GM12878 (cell line): ENCODE results near the gene PRRT4. TPM values are rescaled to one million over a fixed set of nuclear protein-coding genes. Genes with fewer than 3 reads are reported as not detected.

Source experiments
- ATAC-seq: fragments of 200-7000 bp; cut with Tn5 transposase; 3 replicates; pipeline ENCODE4 v1.9.1; 2020; ENCODE audit warnings: mild to moderate bottlenecking, moderate library complexity
- BruUV-seq: library from RNA; stranded (reverse); fragments of 400-500 nt; replicated peaks from 2 replicates; lab custom pipeline; 2021; lab: Mats Ljungman, UMichigan
- CTCF ChIA-PET: fragments of 300-600 bp; sonication (Branson Sonifier 250); formaldehyde crosslinking; extraction: SDS; loops from one replicate; lab custom pipeline; 2021; ENCODE audit warnings: inconsistent platforms; lab: Yijun Ruan, JAX
- POLR2A ChIA-PET: fragments of 350-600 bp; formaldehyde crosslinking; extraction: SDS; loops from one replicate; lab custom pipeline; 2021; ENCODE audit warnings: inconsistent platforms; lab: Charles Lee
- RAD21 ChIA-PET: fragments of 300-600 bp; sonication (Branson Sonifier 250); formaldehyde crosslinking; loops from one replicate; lab custom pipeline; 2023; ENCODE audit warnings: antibody characterized with exemption; ENCODE audit not compliant: unreplicated experiment; lab: Charles Lee
- SMC1A ChIA-PET: fragments of 300-600 bp; sonication (Branson Sonifier 250); formaldehyde crosslinking; loops from one replicate; lab custom pipeline; 2023; ENCODE audit not compliant: unreplicated experiment, uncharacterized antibody; lab: Charles Lee
- DNase-seq: peaks from one replicate; pipeline ENCODE4 v3.0.0-alpha.2; 2011; ENCODE audit warnings: low read depth, low spot score
- FAIRE-seq: peaks from 3 replicates; lab custom pipeline; 2011; peaks lifted over from hg19 to GRCh38; lab: Jason Lieb, UNC
- H2AFZ ChIP-seq: 2 replicates; pipeline ENCODE4 v1.6.0; 2011; ENCODE audit warnings: low read depth, low read length, control low read depth; ENCODE audit not compliant: control insufficient read depth
- H3K27ac ChIP-seq: 2 replicates; pipeline ENCODE4 v1.5.1; 2011; ENCODE audit warnings: control low read depth; ENCODE audit not compliant: control insufficient read depth, insufficient read depth
- H3K27me3 ChIP-seq, 2 experiments: replicated peaks in 1 of 2; 2 replicates each; pipeline versions ENCODE4 v1.6.0 to v1.6.1; 2011; ENCODE audit warnings: low read length in 1 of 2; ENCODE audit not compliant: control insufficient read depth in 2 of 2, insufficient read depth in 2 of 2
- H3K36me3 ChIP-seq, 2 experiments: 2 replicates each; pipeline ENCODE4 v1.5.1; 2011; ENCODE audit warnings: low read length in 1 of 2; ENCODE audit not compliant: control insufficient read depth in 2 of 2, insufficient read depth in 2 of 2
- H3K4me1 ChIP-seq: 2 replicates; pipeline ENCODE4 v1.6.1; 2011; ENCODE audit warnings: mild to moderate bottlenecking, low read length, moderate library complexity, mixed read lengths; ENCODE audit not compliant: control insufficient read depth, insufficient read depth
- H3K4me2 ChIP-seq: 2 replicates; pipeline ENCODE4 v1.6.0; 2011; ENCODE audit warnings: control low read depth; ENCODE audit not compliant: control insufficient read depth, insufficient read depth
- H3K4me3 ChIP-seq: fragments of 200-600 bp; sonication (generic); 2 replicates; pipeline ENCODE4 v1.5.1; 2016
- H3K79me2 ChIP-seq: 2 replicates; pipeline ENCODE4 v1.6.0; 2011; ENCODE audit warnings: low read length; ENCODE audit not compliant: control insufficient read depth, insufficient read depth
- H3K9ac ChIP-seq: 2 replicates; pipeline ENCODE4 v1.8.0; 2011; ENCODE audit warnings: low read length, control low read depth, mixed read lengths; ENCODE audit not compliant: control insufficient read depth, insufficient read depth
- H3K9me3 ChIP-seq: replicated peaks from 3 replicates; pipeline ENCODE4 v1.5.1; 2011; ENCODE audit warnings: mild to moderate bottlenecking, low read length; ENCODE audit not compliant: control insufficient read depth, insufficient read depth
- H4K20me1 ChIP-seq: 2 replicates; pipeline ENCODE4 v1.6.0; 2011; ENCODE audit not compliant: control insufficient read depth, insufficient read depth
- MEF2B ChIP-seq: fragments of 450-650 bp; IDR thresholded peaks from 2 replicates; pipeline ENCODE4 v1.6.1; 2018; ENCODE audit warnings: mild to moderate bottlenecking, moderate library complexity; ENCODE audit not compliant: partially characterized antibody, poor library complexity, severe bottlenecking
- SMAD1 ChIP-seq: fragments of 450-650 bp; IDR thresholded peaks from 2 replicates; pipeline ENCODE4 v1.6.1; 2018; ENCODE audit warnings: mild to moderate bottlenecking, low read depth; ENCODE audit not compliant: partially characterized antibody
- WGBS: methylation state at CpG from one replicate; pipeline ENCODE4 v1.1.6; 2016; ENCODE audit warnings: low lambda C conversion rate; ENCODE audit not compliant: insufficient replicate concordance, insufficient coverage; ENCODE audit errors: missing lambda C conversion rate; 5-methylcytosine and 5-hydroxymethylcytosine counted together
- in situ Hi-C: fragments of 300-500 bp; cut with MboI; formaldehyde crosslinking; loops from 9 replicates; pipeline ENCODE4 v1.14.3; 2018; ENCODE audit warnings: mixed read lengths
- intact Hi-C: fragments of 100-400 bp; cut with micrococcal nuclease; formaldehyde crosslinking; loops from one replicate; pipeline ENCODE4 v1.14.2; 2022; ENCODE audit not compliant: unreplicated experiment
- polyA plus RNA-seq, 11 experiments: library from polyadenylated mRNA; depleted of rRNA in 4 of 11; unstranded in 6 of 11; stranded (reverse) in 5 of 11; fragments of >200 nt; fragmentation: Nextera tagmentation in 4 of 11; fragmentation: Illumina TruSeq in 1 of 11; extraction: Ambion mirVana in 4 of 11; extraction: Trizol in 1 of 11; gene quantifications; 1 replicate in 1 of 11; 2 replicates in 10 of 11; pipeline versions ENCODE4 v1.2.1 to v1.2.3, GENCODE V29; 2011 to 2016; ENCODE audit warnings: inconsistent platforms in 2 of 11, missing spikeins in 2 of 11, low read depth in 1 of 11
- total RNA-seq, 4 experiments: library from RNA; depleted of rRNA in 3 of 4; stranded (reverse); fragments of >200 nt in 3 of 4; fragmentation: Illumina TruSeq in 1 of 4; extraction: Trizol in 1 of 4; gene quantifications; 2 replicates each; pipeline versions ENCODE4 v1.2.1 to v1.2.3, GENCODE V29; 2013 to 2021
- TF ChIP-seq, protein P1 (sequence below): IDR thresholded peaks from 2 replicates; pipeline ENCODE4 v1.6.1; 2012; ENCODE audit warnings: improper control_type of control experiment, low read depth, low read length; ENCODE audit not compliant: insufficient replicate concordance

PRRT4 gene
- total and polyA plus RNA-seq, 10 of the 15 experiments (the other 5 are each of a cell fraction or from before 2014, with no cell fraction given): not detected

DNA sequence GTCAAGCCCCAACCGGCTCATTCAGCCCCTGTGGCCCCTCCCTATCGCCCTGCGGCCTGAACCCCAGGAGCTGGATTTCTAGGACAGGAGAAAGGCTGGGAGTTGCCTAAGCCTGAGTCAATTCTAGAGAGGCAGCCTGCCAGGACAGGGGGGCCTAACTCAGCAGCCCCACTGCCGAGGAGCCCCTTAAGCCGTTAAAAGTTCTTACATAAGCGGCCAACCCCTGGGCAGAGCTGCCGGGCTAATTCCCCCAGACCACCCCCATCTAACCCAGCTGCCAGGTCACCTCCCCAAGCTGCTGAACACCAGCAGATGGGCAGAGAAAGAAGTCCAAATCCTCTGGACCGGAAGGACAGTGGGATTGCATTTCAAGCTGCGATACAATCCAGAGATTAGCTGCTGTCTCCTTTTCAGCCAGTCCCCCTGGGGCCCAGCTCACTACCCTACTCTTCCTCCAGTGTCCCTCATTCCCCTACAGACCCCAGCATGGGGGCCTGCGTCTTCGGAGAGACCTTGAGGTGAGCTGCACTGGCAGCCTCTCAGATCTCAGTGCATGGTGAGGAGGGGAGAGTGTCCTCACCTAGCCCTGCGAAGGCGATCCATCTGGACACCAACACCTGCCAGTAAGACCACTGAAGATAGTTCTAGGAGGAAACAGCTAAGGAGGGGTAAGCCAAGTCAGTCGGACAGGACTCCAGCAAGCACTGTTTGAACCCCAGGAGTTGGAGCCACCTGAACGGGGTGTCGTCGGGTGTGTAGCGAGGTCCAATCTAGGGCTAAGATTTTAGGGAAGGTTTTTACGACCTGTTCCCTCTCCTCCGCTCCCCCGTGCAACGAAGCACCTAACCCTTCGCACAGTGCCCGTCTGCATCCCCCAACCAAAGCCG lies 47.5 kb upstream of the PRRT4 start:
- DNase-seq: no peak
- peak overlapping the region; percentile 90 for H3K4me3 ChIP-seq
- no peaks in the 10 kb centered on the region; a peak in 1 of 4 replicates for H3K27me3 ChIP-seq
- H3K27ac ChIP-seq: no peak overlapping the region
- peaks cover 12% of the 10 kb centered on the region for H3K79me2 ChIP-seq
- ChIA-PET RAD21 (interaction anchor here (1.4 to 4.9 kb wide), 4 partner anchors 9 to 61 kb away, joined by 3 to 23 read pairs (median 4); no protein-coding TSS in a partner anchor), POLR2A (interaction anchor here (1.6 to 1.7 kb wide), 2 partner anchors 45 to 47 kb away, joined by 5 to 7 read pairs; partner anchors contain the start of gene HILPDA), CTCF (interaction anchor here (0.9 to 23.9 kb wide), 5 partner anchors 10 to 475 kb away, joined by 3 to 458 read pairs (median 4); no protein-coding TSS in a partner anchor), SMC1A (interaction anchor here (1.1 to 2.4 kb wide), 2 partner anchors 17 to 26 kb away, joined by 3 to 12 read pairs; no protein-coding TSS in a partner anchor)
- peak overlapping the region; percentile 39; the same call in 1 of the 2 replicates for H3K9ac ChIP-seq
- TF ChIP-seq, protein P1, sequence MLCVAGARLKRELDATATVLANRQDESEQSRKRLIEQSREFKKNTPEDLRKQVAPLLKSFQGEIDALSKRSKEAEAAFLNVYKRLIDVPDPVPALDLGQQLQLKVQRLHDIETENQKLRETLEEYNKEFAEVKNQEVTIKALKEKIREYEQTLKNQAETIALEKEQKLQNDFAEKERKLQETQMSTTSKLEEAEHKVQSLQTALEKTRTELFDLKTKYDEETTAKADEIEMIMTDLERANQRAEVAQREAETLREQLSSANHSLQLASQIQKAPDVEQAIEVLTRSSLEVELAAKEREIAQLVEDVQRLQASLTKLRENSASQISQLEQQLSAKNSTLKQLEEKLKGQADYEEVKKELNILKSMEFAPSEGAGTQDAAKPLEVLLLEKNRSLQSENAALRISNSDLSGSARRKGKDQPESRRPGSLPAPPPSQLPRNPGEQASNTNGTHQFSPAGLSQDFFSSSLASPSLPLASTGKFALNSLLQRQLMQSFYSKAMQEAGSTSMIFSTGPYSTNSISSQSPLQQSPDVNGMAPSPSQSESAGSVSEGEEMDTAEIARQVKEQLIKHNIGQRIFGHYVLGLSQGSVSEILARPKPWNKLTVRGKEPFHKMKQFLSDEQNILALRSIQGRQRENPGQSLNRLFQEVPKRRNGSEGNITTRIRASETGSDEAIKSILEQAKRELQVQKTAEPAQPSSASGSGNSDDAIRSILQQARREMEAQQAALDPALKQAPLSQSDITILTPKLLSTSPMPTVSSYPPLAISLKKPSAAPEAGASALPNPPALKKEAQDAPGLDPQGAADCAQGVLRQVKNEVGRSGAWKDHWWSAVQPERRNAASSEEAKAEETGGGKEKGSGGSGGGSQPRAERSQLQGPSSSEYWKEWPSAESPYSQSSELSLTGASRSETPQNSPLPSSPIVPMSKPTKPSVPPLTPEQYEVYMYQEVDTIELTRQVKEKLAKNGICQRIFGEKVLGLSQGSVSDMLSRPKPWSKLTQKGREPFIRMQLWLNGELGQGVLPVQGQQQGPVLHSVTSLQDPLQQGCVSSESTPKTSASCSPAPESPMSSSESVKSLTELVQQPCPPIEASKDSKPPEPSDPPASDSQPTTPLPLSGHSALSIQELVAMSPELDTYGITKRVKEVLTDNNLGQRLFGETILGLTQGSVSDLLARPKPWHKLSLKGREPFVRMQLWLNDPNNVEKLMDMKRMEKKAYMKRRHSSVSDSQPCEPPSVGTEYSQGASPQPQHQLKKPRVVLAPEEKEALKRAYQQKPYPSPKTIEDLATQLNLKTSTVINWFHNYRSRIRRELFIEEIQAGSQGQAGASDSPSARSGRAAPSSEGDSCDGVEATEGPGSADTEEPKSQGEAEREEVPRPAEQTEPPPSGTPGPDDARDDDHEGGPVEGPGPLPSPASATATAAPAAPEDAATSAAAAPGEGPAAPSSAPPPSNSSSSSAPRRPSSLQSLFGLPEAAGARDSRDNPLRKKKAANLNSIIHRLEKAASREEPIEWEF: no peak
- TF ChIP-seq SMAD1 (no peak), MEF2B (no peak)
- H3K9me3 ChIP-seq: no peaks in the 10 kb centered on the region
- H4K20me1 ChIP-seq: no peaks in the 10 kb centered on the region
- FAIRE-seq: no peak
- H3K36me3 ChIP-seq: no peaks in the 10 kb centered on the region
- no peak for ATAC-seq
- in situ Hi-C loops (no loop called here), intact Hi-C loops (no loop called here)
- 27% methylated on average over 25 of the region's 25 CpGs for WGBS
- peak overlapping the region; percentile 89 for H2AFZ ChIP-seq
- peak overlapping the region; percentile 95 for H3K4me2 ChIP-seq
- peaks cover 14% of the 10 kb centered on the region for H3K4me1 ChIP-seq
- no TSS peak for BruUV-seq
